NCI-H1417 (cell line): ENCODE data around the gene KRT7.
A peak's percentile ranks its signal among the peaks of the same experiment; 100 is the strongest.

Experiments used
- DNase-seq, 3 experiments: peaks; one replicate each; lab custom pipeline; 2025; lab: John Stamatoyannopoulos, UW

The KRT7 gene

DNA sequence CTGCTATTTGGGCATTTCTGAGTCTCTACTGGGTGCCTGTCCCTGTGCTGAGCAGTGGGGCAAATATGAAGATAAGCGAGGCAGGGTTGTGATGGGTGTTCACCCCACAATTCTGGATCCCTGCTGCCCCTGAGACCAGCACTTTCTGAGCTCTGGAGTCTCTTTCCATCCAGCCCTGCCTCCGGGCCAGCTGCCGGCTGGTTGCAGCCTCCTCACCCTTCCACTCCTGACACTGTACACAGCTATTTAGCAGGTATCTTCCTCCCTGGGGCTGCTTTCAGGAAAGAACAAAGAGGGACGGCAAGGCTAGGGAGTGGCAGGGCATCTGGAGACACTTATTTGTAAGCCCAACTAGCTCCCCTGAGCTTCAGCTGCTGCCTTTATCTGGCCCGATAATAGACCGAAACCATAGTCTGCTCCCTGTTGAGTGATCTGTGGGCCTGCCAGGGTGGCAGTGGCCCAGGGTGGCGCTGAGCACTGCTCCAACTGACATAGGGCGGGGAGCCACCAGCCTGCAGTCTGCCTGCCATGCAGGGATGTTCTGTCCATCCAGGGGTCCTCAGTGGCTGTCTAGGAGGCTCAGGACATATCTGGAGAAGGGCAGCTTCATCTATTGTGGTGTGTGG, 33.6 kb upstream of the KRT7 start:
- DNase-seq = peak; percentile 10 to 92 (median 80)

DNA sequence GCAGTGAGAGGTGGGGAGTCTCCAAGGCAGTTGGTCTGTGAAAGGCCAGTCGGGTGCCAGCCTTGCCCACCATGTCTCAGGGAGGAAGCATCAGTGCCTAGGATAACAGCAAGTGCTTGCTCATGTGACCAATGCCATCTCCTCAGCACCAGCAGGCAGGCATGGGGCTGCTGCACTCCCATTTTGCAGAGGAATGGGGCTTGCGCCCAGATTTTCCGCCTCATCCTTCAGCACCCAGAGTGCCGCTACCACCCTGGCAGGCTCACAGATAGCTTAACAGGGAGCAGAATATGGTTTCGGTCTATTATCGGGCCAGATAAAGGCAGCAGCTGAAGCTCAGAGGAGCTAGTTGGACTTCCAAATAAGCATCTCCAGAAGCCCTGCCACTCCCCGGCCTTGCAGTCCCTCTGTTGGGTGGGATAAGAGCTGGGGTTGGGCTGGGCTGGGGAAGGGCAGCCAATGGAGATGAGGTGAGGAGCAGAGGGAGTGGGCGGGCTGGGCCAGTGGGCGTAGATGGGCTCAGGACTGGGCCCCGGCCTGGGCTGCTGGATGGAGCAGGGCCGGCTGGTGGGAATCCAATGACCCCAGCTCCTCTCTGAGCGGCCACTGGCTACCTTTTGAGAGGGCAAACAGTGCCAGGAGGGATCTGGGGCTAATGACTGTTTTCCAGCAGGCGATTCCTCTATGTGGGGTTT, 32.8 kb upstream of the KRT7 start:
- peak in 1 of 3 experiments; percentile 50 for DNase-seq

DNA sequence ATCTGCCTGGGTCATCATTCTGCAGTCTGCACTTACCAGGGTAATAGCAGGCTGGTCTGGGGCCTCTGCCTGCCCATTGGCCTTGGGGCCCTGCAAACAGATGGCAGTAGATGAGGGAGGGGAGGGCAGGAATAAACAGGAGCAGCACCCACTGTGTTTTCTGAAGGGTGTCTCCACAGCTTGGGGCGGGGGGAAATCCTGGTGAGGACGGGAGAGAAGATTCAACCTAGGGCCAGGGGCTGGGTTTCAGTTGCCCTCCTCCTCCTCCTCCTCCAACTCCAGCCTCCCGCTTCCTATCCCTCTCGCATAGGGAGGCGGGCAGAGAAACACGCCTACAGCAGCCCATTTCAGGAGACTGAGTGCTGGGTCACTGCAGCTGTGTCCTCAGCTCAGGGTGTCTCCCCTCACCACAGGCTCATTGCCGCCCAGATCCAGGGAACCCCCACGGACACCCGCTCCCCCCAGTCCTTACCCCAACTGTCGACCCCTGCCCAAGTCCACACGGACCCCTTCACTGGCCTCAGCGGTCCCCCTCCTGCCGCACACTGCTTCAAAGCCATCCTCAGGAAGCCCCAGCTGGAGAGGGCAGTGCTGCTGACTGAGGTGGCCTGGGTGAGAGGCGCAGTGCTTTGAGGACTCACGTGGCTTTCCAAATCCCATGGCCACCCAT, 32.1 kb upstream of the KRT7 start:
- DNase-seq = peak in 1 of 3 experiments; percentile 43

DNA sequence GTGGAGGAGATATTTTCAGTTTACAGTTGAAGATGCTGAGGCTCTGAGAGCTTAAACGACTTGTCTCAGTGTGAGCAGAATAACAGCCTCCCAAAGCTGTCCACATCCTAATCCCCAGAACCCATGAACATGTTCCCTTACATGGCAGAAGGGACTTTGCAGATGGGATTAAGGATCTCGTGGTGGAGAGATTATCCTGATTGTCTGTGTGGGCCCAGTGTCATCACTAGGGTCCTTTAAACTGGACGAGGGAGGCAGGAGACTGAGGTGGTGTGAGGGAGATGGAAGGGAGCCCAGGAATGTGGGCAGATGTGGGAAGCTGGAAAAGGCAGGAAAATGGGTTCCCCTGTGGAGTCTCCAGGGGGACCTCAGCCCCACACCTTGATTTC, 31.6 kb upstream of the KRT7 start:
- DNase-seq = no peak

DNA sequence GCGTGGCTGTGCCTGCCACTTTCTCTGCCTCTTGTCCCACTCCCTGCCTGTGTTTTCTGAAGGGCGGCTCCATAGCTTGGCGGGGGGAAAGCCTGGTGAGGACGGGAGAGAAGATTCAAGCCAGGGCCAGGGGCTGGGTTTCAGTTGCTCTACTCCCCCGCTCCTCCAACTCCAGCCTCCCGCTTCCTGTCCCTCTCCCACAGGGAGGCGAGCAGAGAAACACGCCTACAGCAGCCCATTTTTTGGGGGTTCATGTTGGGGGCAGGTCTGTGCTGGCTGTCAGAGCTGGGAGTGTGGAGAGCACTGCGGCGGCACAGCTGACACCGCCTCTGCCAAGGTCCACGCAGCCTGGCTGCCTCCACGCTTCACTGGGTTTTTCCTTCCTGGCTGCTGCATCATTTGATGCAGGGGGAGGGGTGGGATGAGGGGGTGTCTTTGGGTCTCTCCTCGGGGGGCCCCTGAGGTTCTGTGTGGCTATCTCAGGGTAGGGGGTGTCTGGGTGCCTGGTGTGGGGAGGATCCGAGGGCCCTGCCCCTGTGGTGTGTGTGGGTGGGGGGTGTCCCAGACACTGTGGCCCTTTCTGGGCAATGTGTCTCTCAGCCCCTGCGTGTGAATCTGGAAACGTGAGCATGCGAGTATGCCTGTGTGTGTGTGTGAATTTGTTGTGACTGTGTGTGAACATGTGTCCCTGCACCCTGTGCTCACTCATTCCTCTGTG, 30.5 kb upstream of the KRT7 start:
- DNase-seq = peak; percentile 25 to 74 (median 71)

DNA sequence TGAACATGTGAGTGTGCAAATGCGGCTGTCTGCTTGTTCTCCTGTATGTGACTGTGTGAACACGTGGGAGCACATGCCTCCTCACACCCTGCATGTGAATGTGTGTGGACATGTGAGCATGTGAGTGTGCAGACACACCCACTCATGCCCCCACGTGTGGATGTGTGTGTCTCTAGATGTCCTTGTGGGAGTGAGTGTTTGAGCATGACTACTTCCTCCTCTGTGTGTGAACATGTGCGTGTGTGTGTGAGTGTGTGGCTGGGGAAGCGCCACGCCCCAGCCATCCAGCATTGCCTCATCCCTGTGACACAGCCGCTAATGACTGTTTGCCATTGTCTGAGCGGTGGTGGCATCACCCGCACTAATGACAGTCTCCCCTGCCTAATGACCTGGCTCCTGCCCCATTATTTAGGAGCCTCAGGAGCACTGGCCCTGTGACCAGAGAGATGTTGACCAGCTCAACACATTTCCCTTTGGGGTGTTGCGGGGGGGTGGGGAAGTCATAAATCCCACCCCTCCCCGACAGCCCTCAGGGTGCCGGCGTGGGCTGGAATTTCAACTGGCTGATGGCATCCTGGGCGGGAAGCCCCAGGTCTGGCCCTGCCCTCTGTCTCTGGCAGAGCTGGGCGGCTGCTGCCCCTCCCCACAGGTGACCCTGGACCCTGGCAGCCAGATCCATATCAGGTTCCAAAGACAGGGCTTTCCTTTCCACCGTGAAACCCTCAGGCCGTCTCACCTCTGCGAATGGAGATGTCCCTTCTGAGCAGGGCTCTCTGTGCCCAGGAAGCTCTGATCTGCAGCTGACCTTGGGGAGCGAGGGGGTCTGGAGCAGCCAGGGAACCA, 29.7 kb upstream of the KRT7 start:
- peak; percentile 39 to 97 (median 92) for DNase-seq

DNA sequence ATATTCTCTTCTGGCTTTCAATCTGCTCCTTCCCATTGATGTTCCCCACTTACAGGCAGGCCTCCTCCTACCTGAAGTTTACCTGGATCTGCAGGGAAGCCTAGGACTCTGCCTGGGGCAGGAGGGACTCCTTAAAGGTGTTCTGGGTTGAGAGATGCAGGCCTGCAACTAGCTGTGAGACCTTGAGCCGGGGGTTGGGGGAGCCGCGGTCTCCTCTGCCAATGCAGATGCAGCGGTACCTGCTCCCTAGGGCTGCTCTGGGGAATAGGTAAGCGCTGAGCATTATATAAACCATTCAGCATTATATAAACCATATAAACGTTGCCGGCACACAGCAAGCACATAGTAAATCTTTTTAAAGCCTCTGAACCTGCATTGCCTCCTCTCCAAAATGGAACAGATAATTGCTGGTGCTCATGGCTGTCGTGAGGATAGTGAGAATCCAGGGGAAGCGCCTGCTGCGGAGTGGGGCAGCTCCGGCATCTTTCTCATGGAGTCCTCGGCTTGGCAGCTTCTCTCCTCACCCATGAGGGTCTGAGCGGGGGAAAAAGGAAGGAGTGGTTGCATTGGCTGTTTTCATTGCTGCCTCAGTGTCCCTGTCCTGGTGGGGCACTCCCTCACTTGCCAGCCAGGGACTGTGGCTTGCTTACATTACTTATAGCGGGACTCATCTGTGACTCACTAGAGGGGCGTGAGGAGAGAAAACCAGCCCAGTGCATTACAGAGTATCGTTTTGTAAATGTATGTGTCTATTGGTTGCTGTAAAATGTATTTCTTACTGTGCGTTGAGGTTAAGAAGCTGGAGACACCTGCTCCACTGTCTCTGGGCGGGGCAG, 28.7 kb upstream of the KRT7 start:
- DNase-seq = peak in 1 of 3 experiments; percentile 28

DNA sequence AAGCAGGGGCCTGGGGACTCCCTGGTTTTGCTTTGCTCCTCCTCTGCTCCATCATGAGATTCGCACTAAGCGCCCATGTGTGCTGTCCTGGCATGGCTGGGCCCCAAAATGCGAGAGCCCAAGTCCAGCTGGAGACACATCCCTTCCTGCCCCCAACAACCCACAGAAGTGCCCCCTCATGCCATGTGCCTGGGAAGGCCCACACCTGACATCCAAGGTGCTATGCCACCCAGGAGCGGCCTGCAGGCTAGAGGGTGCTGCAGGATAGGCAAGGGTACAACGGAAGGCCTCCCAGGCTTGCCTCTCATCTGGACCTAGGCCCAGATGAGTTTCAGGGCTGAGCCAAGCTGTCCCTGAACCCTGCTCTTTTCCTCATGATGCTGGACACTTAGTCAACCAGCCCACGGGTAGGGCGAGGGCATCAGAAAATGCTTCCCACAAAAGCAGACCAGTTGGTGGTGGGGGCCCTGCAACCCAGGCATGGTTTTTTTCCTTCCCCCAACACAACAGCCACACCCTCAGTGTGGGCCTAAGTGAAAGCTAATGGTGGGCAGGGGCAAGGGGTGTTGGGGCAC, 28.0 kb upstream of the KRT7 start:
- no peak for DNase-seq

DNA sequence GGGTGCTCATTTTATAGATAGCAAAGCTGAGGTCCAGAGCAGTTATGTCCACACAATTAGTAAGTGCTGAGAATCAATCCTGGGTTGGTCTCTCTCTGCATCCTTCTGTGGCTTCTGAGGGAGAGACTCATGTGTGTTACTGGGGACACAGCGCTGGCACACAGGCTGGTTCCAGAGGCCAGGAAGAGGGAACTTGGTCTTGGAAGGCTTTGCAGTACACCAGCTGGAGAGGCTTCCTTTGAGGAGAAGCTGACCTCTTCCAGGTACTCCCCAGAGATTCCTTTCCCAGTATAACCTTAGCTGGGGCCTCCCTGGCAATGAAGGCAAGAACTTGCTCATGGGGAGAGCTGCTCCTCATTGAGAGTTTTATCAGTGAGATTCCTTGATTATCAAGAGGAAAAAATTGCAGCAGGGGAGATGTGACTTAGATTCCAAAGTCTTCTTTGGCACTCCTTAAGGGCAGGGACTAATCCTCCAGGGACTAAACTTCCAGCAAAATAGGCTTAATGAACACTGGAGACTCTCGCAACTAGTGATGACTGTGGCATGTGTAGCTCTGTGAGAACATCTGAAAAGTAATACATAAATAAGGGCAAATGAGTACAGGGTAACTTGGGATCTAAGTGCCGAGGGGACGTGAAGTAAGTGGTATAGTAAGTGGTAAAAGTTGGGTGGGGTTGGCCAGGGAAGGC, 27.3 kb upstream of the KRT7 start:
- DNase-seq = no peak

DNA sequence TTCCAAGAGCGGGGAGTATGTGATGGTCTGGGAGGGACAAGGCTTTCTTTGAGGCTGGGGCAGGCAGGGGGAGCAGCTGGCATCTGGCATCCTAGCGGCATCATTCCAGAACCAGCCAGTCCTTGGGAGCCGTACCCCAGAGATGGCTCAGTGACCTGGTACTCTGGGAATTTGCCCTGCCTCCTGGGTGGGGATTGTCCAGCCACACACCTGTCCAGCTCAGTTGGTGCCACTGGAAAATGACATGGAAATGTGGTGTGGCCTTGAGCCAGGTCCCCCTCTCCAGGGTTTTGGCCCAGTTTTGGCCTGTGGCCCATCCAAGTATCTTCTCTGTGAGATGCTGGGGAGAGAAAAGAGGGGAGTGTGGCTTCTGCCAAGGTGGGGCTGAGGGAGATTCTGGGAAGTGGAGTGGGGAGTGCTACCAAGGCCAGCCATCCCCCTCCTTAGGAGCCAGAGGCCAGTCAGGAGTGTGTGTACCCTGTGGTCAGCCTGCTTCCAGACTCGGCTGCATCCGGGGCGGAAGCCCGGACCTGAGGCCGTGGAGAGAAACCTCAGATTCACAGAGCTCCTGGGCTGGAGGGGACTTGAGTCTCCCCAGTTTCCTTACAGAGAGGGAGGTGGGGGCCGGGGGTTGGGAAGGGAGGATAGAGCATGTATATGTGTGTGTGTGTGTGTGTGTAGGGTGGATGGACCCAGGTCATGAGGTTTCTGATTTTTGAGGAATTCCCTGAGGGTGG, 26.6 kb upstream of the KRT7 start:
- DNase-seq = no peak

DNA sequence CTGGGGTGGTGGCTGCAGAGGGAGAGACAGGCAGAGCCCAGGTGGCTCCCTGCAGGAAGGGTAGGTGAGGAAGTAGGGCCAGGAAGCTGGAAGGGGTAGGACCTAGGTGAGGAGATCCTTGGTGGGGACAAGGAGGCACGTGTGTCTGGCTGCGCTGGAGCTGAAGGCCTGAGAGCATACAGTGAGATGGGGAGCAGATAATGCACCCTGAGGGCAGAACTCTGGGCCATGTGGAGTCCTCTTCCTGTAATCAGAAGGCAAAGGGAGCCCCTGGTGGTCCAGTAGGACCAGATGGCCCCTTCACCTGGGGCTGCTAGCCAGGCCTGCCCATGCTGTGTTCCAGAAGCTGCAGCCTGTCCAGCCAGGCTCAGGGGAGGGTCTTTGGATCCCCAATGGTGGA, 25.9 kb upstream of the KRT7 start:
- no peak for DNase-seq

DNA sequence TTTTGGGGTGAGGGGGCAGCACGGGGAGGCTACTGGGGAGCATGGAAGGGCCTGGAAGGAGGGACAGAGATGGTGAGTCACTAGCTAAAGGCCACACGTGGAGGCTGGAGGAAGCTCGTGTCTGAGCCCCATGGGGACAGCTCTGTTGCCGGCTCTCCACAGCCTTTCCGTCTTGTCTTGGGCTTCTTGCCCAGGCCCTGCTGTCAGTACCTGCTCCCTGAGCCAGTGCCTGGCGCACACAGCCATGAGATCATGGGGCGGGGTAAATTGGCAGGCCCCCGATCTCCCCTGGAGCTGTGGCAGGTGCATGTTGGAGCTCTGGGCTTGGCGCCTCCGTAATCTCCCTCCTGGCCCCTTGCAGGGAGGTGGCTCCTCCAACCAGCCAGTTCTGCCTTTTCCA, 25.1 kb upstream of the KRT7 start:
- DNase-seq = peak in 2 of 3 experiments; percentile 77 to 87

DNA sequence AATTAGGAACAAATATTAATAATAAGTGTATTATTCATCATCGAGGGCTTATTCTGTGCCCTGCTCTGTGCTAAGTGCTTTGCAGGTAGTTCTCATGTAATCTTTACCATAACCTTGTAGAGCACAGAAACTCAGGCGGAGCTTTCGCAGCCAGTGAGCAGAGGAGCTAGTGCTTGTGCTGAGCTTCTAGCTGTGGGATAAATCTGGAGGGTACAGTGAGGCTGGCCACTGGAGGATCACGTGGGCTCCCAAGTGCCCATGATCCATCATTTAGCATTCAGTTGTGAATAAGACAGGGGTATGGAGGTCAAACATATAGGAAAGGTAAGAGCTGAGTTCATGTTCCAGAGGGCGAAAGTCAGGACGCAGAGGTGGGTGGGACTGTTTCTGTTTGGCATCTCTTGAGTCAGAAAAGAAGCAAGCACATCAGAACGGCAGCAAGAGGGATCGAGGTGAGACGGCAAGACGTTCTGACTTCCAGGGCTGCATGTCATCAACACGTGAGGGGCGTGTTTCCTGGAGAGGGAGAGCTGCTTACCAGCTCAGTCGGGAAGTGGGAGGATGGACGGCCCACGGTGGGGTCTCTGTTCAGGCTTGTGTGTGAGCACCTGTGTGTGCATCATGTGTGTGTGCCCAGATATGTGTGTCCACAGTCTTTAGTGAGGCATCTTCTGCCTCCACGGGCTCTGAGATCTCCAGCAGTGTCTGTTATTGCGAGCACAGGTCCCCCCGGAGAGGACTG, 24.4 kb upstream of the KRT7 start:
- DNase-seq = no peak

DNA sequence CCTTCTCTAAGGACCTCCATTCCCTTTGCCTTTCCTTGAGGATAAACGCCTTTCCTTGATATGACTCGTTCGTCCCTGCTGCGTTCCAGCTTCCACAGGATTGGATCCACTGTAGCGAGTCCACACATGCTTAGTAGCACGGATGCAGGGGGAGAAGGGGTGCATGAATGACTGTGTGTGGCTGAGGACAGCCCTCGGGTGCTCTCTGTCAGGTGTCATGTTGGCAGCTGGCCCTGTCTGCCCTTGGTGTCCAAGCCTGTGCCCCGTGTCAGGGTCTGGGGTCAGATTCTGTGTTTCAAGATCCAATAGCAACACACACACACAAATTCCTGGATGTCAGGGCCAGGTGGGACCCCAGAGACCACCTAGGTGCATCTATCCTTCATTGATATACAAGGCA, 23.7 kb upstream of the KRT7 start:
- no peak for DNase-seq

DNA sequence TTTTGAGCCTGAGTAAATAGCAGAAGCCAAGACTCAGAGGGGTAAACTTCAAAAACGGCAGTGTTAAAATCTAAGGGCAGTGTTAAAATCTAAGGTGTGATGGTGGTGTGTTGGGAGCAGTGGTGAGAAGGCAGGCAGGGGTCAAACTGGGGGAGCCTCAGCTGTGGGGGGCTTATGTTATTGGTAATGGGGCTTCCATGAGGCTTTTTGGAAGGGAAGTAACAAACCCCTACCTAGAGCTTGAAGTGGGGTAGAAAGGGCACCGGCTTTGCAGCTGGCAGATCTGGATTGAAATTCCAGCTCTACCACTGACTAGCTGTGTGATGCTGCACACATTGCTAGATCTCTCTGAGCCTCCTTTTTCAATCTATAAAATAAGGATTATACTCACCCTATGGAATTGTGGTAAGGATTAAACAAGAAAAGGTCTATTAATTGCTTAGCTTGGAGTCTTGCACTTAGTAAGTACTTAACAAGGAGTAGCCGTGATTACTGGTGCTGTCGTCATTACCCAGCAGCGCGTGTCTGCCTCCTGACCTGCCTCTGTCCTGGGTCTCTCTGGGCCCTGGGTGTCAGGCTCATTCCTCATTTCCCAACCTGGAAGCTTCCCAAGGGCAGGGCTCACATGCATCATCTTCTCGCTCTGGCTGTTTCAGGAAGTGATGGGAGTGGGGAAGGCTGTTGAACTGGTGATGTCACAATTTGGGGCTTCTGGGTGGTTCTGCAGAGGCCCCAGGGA, 22.7 kb upstream of the KRT7 start:
- no peak for DNase-seq

DNA sequence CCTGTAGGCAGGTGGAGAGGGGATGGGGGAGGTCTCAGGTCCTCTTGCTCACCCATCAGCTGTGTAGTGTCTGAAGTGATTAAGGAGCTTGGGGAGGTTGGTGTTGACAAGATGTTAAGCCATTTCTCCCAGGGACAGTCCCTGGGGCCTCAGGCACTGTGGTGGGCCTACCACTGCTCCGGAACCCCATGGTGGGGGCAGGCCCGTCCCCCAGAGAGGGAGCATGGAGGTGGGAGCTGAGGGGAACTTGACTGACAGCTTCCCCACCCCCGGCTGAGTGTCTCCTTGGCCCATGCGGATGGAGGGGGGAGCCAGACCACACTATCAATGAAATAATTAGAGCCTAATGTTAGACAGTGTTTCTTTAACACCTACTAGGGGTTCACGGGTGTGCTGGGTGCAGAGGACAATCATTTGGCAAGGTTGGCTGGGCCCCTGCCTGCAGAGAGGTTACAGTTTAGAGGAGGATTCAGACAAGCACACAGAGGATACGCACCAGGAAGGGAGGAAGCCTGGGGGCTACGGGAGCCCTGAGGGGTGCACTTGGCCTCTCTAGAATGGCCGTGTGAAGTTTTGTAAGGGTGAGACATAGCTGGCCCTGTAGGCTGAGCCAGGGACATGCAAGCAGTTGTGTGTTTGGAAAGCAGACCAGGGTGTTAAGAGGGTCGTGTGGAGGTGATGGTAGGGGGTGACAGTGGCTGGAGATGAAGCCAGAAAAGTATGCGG, 22.0 kb upstream of the KRT7 start:
- no peak for DNase-seq
